Caki2 (cell line): Measurements from ENCODE around the gene CTNNA3. TPM values are rescaled to one million over a fixed set of nuclear protein-coding genes. Genes with fewer than 3 reads are reported as not detected.

Experiments used
- DNase-seq: peaks from one replicate; pipeline ENCODE4 v3.0.0-alpha.2; 2015; ENCODE audit warnings: low read depth
- in situ Hi-C: cut with HindIII; loops from 2 replicates; pipeline ENCODE4 v1.10.0; 2016; ENCODE audit warnings: low sequenced_read_pairs, low pct_unique_long_range_greater_than_20kb, mixed read lengths
- total RNA-seq: library from RNA; depleted of rRNA; stranded (reverse); fragments of >200 nt; shearing (Covaris generic); gene quantifications from 2 replicates; pipeline ENCODE4 v1.2.3, GENCODE V29; 2014; ENCODE audit warnings: low replicate concordance

Gene CTNNA3
- total RNA-seq, 1 experiment from 2014 or later = not detected

- in situ Hi-C loops = no loop called here
- no peak for DNase-seq
These were observed 1481.1 kb downstream of the CTNNA3 start for GRCh38 chr10:66214721-66215404.

DNA sequence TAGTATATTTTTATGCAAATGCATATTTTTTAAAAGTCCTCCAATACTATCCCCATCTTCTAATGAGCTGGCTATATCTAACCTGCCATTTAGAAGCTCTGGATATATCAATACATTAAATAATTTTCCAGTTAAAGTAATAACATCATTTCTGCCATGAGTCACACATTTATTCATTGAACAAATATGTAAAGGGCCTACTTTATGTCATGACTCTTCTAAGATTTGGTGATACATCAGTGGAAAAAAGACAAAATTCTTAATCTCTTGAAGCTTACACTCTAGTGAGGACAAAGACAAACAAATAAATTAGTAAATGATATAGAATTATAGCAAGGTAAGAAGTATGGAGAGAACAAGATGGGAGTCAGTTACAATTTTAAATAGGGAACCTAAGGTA lies 1487.0 kb downstream of the CTNNA3 start:
- in situ Hi-C loops = no loop called here
- no peak for DNase-seq

DNA sequence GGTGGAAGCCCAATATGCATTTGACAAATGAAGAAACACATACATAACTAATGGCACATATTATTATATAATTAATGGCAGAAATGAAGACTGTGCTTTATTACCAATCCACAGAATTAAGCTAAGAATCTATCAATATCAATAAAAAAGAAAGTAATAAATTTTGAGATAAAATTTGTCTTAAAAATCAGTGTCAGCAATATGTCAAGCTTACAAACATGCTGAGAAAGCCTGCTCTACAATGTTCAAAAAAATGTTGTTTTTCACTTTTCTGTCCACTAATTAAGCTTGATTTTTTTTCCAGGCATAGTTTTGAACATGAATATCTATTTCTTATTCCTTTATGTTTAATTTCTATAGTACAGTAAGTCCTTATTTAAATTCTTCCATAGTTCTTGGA lies 1491.2 kb downstream of the CTNNA3 start:
- no peak for DNase-seq
- in situ Hi-C loops = no loop called here

- in situ Hi-C loops = no loop called here
- no peak for DNase-seq
These were observed 1493.9 kb downstream of the CTNNA3 start for GRCh38 chr10:66202101-66202500.

- no peak for DNase-seq
- in situ Hi-C loops = no loop called here
These were observed 1503.7 kb downstream of the CTNNA3 start for GRCh38 chr10:66192162-66192831.

DNA sequence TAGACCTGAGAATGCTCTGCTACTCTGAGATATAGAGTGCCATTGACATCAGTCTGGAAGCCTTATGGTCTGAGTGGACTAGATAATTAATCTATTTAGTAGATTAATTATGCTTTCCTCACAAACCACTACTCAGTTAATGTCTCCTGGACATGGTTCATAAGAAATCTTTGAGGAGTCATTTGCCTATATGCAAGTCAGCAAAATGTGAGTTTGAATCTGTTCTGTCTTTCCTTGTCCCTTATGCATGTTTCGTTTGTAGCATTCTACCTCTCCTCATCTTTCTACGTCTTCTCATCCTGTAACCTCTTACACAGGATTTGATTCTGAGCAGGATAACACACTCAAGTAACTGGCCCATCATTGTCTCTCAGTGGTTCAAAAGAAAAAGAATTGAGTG lies 1505.6 kb downstream of the CTNNA3 start:
- DNase-seq = no peak
- in situ Hi-C loops = no loop called here

- in situ Hi-C loops = no loop called here
- DNase-seq = no peak
These were observed 1506.7 kb downstream of the CTNNA3 start for GRCh38 chr10:66189271-66189670.

DNA sequence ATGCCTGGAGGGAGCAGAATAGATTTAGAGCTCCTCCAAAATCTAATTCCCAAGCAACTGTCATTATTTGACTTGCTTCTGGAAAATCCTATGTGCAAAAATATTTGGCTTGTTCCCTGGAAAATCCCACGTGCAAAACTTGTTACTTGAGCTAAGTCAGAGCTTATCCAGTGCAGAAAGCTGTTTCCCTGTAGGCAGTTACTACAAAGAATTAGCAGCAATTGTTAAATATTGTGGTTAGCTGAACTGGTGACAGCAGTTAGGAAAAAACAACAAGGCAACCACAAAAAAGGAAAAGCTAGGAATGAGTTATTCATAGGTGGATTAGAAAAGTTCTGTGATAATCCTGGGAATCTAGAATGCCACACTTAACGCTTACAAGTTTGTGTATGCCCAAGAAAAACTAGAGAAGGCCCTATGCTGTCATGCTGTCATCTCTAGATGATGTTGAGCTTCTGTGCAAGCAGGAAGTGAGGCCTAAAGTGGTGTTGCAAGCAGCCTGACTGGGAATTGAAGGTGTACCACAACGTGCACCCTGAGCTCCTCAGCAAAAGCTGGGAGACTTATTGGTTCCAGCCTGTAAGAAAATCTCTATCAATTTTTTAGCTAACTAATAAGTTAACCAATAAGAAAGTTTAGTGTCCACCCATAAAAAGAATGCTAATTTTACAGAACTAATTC lies 1508.8 kb downstream of the CTNNA3 start:
- DNase-seq = no peak
- in situ Hi-C loops = no loop called here

- no peak for DNase-seq
- in situ Hi-C loops = no loop called here
These were observed 1513.0 kb downstream of the CTNNA3 start for GRCh38 chr10:66183028-66183427.

- in situ Hi-C loops = no loop called here
- DNase-seq = peak; percentile 31
These were observed 1515.2 kb downstream of the CTNNA3 start for GRCh38 chr10:66180581-66181318.

DNA sequence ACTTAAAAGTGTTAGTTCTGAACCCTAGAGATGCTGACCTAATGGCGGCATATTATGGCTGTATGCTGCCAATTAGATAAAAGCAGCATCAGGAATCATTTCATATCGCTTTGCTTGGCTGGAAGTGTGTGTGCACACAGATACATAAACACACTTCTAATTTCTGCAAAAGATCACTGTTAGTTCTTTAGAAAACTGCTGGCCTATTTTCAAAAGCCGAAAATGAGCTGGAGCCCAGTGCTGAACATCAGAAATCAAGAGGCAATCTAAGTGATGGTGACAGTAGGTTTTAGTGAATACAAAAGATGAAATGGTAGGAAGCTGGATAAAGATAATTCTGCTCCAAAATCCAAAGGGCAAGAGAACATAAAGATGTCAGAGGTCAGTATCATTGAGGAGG lies 1516.0 kb downstream of the CTNNA3 start:
- no peak for DNase-seq
- in situ Hi-C loops = no loop called here

- no peak for DNase-seq
- in situ Hi-C loops = no loop called here
These were observed 1519.2 kb downstream of the CTNNA3 start for GRCh38 chr10:66176772-66177171.

GRCh38 chr10:66167816-66168215 lies 1528.2 kb downstream of the CTNNA3 start:
- in situ Hi-C loops = no loop called here
- peak; percentile 67 for DNase-seq

GRCh38 chr10:66162560-66163143 lies 1533.3 kb downstream of the CTNNA3 start:
- in situ Hi-C loops = no loop called here
- DNase-seq = no peak

DNA sequence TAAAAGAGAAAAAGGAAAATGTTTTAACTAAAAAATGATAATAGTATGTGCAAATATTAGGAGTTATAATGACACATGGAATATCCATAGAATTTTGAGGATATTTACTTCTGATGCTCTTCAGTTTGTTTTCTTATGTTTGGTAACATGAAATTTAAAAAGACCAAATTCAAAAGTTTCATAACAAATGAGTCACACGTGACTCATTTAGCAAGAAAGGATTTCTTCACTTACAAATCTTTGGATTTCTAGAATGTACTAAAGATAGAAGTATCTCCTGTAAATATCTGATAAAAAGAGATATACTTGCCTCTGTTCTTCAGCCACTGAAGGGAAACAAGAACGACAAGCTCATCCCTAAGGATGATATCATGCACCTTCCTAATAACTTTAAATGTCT lies 1544.6 kb downstream of the CTNNA3 start:
- in situ Hi-C loops = no loop called here
- no peak for DNase-seq

DNA sequence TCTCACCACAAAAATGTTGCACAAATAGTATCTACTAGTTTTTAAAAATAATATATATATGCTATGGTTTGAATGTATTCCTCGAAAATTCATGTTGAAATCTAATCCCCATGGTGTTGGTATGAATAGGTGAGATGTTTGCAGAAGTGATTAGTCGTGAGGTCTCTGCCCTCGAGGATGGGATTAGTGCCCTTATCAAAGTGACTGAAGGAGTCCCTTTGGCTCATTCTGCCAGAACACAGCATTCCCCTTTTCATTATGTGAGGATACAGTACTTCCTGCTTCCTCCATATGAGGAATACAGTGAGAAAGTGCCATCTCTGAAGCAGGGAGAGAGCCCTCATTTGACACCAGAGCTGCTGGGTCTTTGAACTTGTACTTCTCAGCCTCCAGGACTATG lies 1547.7 kb downstream of the CTNNA3 start:
- in situ Hi-C loops = no loop called here
- DNase-seq = no peak

DNA sequence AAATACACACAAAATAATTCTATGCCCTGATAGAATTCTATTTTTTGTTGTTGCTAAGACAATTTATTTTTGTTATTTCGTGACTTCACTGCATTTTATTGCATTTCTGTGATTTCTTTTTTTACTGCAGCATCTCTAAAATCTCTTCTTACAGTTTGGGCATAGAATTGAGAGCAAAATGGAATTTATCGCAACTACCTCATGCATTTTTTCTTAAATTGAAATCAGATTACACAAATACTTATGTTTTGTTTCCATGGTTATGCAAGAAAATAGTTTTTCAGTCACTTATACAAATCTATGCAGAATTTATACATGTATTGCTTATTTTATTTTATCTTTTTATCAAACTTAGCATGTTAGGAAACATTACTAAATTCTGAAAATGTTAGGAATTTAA lies 1552.0 kb downstream of the CTNNA3 start:
- in situ Hi-C loops = no loop called here
- DNase-seq = no peak

- DNase-seq = no peak
- in situ Hi-C loops = no loop called here
These were observed 1593.2 kb downstream of the CTNNA3 start for GRCh38 chr10:66102756-66103155.
